ENCODE data around the gene GAS2L2. TPM values are rescaled to one million over a fixed set of nuclear protein-coding genes. Genes with fewer than 3 reads are reported as not detected.

Gene GAS2L2
- total RNA-seq, 1 donor from 2014 or later: not detected

GRCh38 chr17:35695613-35696012, 57.4 kb downstream of the GAS2L2 start:
- peaks cover 5% of the 10 kb centered on the region for H3K36me3 Mint-ChIP-seq (ENCODE audit: low read depth)
- TF ChIP-seq, protein P1, sequence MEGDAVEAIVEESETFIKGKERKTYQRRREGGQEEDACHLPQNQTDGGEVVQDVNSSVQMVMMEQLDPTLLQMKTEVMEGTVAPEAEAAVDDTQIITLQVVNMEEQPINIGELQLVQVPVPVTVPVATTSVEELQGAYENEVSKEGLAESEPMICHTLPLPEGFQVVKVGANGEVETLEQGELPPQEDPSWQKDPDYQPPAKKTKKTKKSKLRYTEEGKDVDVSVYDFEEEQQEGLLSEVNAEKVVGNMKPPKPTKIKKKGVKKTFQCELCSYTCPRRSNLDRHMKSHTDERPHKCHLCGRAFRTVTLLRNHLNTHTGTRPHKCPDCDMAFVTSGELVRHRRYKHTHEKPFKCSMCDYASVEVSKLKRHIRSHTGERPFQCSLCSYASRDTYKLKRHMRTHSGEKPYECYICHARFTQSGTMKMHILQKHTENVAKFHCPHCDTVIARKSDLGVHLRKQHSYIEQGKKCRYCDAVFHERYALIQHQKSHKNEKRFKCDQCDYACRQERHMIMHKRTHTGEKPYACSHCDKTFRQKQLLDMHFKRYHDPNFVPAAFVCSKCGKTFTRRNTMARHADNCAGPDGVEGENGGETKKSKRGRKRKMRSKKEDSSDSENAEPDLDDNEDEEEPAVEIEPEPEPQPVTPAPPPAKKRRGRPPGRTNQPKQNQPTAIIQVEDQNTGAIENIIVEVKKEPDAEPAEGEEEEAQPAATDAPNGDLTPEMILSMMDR (IDR thresholded peaks at IDR 0.05): no peak

DNA sequence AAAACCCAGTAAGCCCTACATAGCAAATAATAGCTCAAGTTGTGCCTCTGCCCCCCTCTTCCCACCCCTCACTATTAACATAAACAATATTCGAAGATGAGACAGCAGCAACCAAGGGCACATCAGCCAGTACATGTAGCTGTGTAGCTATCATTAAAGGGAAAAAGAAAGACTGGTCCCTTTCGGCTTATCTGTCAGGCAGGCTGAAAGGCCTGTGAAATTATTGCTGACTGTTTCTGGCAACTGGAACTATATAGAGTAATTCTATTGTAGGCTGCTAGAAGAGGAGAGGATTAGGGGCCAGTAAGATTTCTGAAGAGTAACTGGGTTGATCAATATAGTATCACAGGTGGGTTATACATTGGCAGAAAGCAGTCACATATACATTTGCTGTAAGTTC, 58.1 kb downstream of the GAS2L2 start:
- Mint-ChIP-seq H3K27ac (ENCODE audit: unreplicated experiment) (no peak overlapping the region), H3K36me3 (ENCODE audit: low read depth) (peaks cover 11% of the 10 kb centered on the region), H3K4me3 (ENCODE audit: unreplicated experiment) (no peak overlapping the region), H3K4me1 (ENCODE audit: low read depth) (peaks cover 15% of the 10 kb centered on the region), H3K9me3 (ENCODE audit: low read depth) (no peaks in the 10 kb centered on the region), H3K27me3 (ENCODE audit: low read depth) (no peaks in the 10 kb centered on the region)
- no peak for DNase-seq (ENCODE audit: low spot score)
- TF ChIP-seq, protein P1 (IDR thresholded peaks at IDR 0.05): no peak

More at GRCh38 chr17:35695613-35696012, 57.4 kb downstream of the GAS2L2 start:
- no peak overlapping the region for H3K4me3 Mint-ChIP-seq (ENCODE audit: unreplicated experiment)
- DNase-seq (ENCODE audit: low spot score): no peak
- H3K27me3 Mint-ChIP-seq (ENCODE audit: low read depth): no peaks in the 10 kb centered on the region
- H3K27ac Mint-ChIP-seq (ENCODE audit: unreplicated experiment): no peak overlapping the region
- no peaks in the 10 kb centered on the region for H3K9me3 Mint-ChIP-seq (ENCODE audit: low read depth)
- H3K4me1 Mint-ChIP-seq (ENCODE audit: low read depth): peaks cover 15% of the 10 kb centered on the region

Other genes starting within 250 kb of the GAS2L2 start
- gene SLFN12L, start 215.6 kb downstream of the GAS2L2 start, total RNA-seq: not detected in 3 replicates
- not detected in 3 replicates for gene SLFN14, start 192.4 kb downstream of the GAS2L2 start, total RNA-seq
- gene PEX12, start 174.7 kb downstream of the GAS2L2 start, total RNA-seq: 5.5 to 8.9 TPM (median 5.6 TPM) in 3 replicates
- 182 to 197 TPM (median 187 TPM) in 3 replicates for gene AP2B1, start 165.9 kb downstream of the GAS2L2 start, total RNA-seq
- gene RASL10B, start 21.6 kb downstream of the GAS2L2 start, total RNA-seq: 8.4 to 21.3 TPM (median 19.1 TPM) in 3 replicates
- not detected in 3 replicates for gene C17orf50, start 7.6 kb upstream of the GAS2L2 start, total RNA-seq
- gene MMP28, start 42.4 kb upstream of the GAS2L2 start, total RNA-seq: 5.1 to 8.6 TPM (median 7.9 TPM) in 3 replicates
- 123 to 168 TPM (median 135 TPM) in 3 replicates for gene TAF15, start 56.2 kb upstream of the GAS2L2 start, total RNA-seq
- not detected in 3 replicates for gene HEATR9, start 115.7 kb upstream of the GAS2L2 start, total RNA-seq
- not detected in 3 replicates for gene CCL5, start 127.1 kb upstream of the GAS2L2 start, total RNA-seq
- 0.35 TPM in 1 of 3 replicates, not detected in the others for gene RDM1, start 177.5 kb upstream of the GAS2L2 start, total RNA-seq
- not detected in 3 replicates for gene LYZL6, start 190.5 kb upstream of the GAS2L2 start, total RNA-seq
- gene CCL16, start 228.3 kb upstream of the GAS2L2 start, total RNA-seq: not detected in 3 replicates
- not detected in 3 replicates for gene CCL14, start 233.5 kb upstream of the GAS2L2 start, total RNA-seq
- not detected in 3 replicates for gene CCL15, start 248.3 kb upstream of the GAS2L2 start, total RNA-seq

Measured in chondrocyte (in vitro differentiated cells).